ENCODE data around the gene DYNLRB2.

DYNLRB2 gene

GRCh38 chr16:80552277-80552676 lies 11.5 kb downstream of the DYNLRB2 start:
- no peak for DNase-seq (ENCODE audit: low read depth in 2 of 2)

- DNase-seq (ENCODE audit: low read depth in 2 of 2) = no peak
Measured at GRCh38 chr16:80554033-80554432, 13.2 kb downstream of the DYNLRB2 start.

GRCh38 chr16:80556481-80556880 lies 15.7 kb downstream of the DYNLRB2 start:
- no peak for DNase-seq (ENCODE audit: low read depth in 2 of 2)

GRCh38 chr16:80557037-80557436 lies 16.2 kb downstream of the DYNLRB2 start:
- DNase-seq (ENCODE audit: low read depth in 2 of 2) = no peak

- DNase-seq (ENCODE audit: low read depth in 2 of 2) = no peak
Measured at GRCh38 chr16:80559369-80559768, 18.6 kb downstream of the DYNLRB2 start.

- DNase-seq (ENCODE audit: low read depth in 2 of 2) = no peak
Measured at GRCh38 chr16:80563066-80563465, 22.3 kb downstream of the DYNLRB2 start.

- no peak for DNase-seq (ENCODE audit: low read depth in 2 of 2)
Measured at GRCh38 chr16:80564394-80564793, 23.6 kb downstream of the DYNLRB2 start.

GRCh38 chr16:80569440-80570105 lies 28.8 kb downstream of the DYNLRB2 start:
- DNase-seq (ENCODE audit: low read depth in 2 of 2) = peak; percentile 58 to 64

GRCh38 chr16:80570106-80570478 lies 29.3 kb downstream of the DYNLRB2 start:
- DNase-seq (ENCODE audit: low read depth in 2 of 2) = no peak

GRCh38 chr16:80573700-80574120 lies 32.9 kb downstream of the DYNLRB2 start:
- no peak for DNase-seq (ENCODE audit: low read depth in 2 of 2)

GRCh38 chr16:80576343-80576912 lies 35.6 kb downstream of the DYNLRB2 start:
- no peak for DNase-seq (ENCODE audit: low read depth in 2 of 2)

GRCh38 chr16:80577485-80578280 lies 36.9 kb downstream of the DYNLRB2 start:
- DNase-seq (ENCODE audit: low read depth in 2 of 2) = no peak

GRCh38 chr16:80580109-80580832 lies 39.5 kb downstream of the DYNLRB2 start:
- peak; percentile 37 to 44 for DNase-seq (ENCODE audit: low read depth in 2 of 2)

- DNase-seq (ENCODE audit: low read depth in 2 of 2) = no peak
Measured at GRCh38 chr16:80583466-80583865, 42.7 kb downstream of the DYNLRB2 start.

GRCh38 chr16:80585764-80586163 lies 45.0 kb downstream of the DYNLRB2 start:
- no peak for DNase-seq (ENCODE audit: low read depth in 2 of 2)

GRCh38 chr16:80586476-80586875 lies 45.7 kb downstream of the DYNLRB2 start:
- no peak for DNase-seq (ENCODE audit: low read depth in 2 of 2)

GRCh38 chr16:80587071-80587470 lies 46.3 kb downstream of the DYNLRB2 start:
- no peak for DNase-seq (ENCODE audit: low read depth in 2 of 2)

- no peak for DNase-seq (ENCODE audit: low read depth in 2 of 2)
Measured at GRCh38 chr16:80591071-80591915, 50.5 kb downstream of the DYNLRB2 start.

GRCh38 chr16:80592273-80592672 lies 51.5 kb downstream of the DYNLRB2 start:
- DNase-seq (ENCODE audit: low read depth in 2 of 2) = no peak

GRCh38 chr16:80594756-80595155 lies 54.0 kb downstream of the DYNLRB2 start:
- DNase-seq (ENCODE audit: low read depth in 2 of 2) = no peak

- DNase-seq (ENCODE audit: low read depth in 2 of 2) = no peak
Measured at GRCh38 chr16:80596507-80597207, 55.9 kb downstream of the DYNLRB2 start.
